HG03565 (cell line): Measurements from ENCODE around the gene WDR35.
"Not testable (repeated sequence)": the region's sequence is repeated elsewhere in the genome, so short reads cannot be mapped to it uniquely, and the experiment has no call there.

Experiments
- ATAC-seq: cut with Tn5 transposase; IDR thresholded peaks from one replicate; pipeline ENCODE4 v1.9.1; 2021; ENCODE audit warnings: mild to moderate bottlenecking, moderate library complexity; ENCODE audit not compliant: unreplicated experiment

Gene WDR35

DNA sequence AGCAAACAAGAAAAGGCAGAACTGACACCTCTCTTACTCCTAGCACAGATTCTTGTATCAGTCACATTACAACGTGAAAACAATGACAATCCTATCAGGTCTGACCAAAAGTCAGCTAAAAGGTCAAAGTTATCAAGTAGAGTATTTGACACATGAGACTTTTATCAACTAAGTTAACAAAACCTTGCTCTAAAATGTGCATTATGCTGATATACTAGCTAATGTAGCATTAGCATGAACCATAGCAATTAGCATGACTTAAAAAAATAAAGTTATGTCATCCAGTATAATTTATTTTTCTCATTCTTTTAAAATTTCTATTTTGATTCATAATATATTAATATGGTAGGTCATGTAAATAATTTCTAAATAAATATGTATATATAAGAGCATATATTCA lies 46.7 kb downstream of the WDR35 start:
- ATAC-seq, result no peak

DNA sequence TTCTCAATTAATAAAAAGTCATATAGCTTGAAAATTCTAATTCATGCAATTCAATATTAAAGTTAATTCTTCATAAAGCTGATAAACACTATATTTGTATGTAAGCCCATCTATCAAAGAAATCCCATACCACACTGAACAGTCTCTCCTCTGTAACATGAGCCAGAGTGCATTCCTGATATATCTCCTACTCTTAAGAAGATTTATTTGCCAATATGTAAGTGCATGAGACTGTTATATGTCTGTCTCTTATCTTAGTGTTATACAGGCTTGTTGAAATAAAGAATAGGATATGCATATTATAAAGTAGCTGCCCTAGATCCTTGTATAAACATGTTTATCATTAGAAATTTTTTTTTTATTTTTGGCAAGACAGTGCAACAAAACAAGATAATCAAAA lies 47.7 kb downstream of the WDR35 start:
- ATAC-seq, result no peak

DNA sequence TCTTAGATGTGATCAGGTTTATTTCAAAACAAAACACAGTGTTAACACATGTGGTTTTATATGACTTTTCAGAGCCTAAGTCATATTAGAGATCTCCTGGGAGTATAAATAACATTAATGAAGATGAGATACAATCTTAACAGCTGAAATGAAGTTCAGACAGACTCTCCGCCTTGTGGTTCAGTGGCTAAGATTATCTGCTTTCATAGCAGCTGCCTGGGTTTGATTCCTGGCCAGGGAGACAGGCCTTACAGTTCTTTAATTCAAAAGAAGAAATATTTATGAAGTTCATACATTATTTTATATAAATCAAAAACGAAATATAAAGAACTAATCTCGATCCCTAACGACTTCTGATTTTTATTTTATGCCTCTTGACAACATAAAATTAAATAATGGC lies 52.9 kb downstream of the WDR35 start:
- ATAC-seq, result no peak

DNA sequence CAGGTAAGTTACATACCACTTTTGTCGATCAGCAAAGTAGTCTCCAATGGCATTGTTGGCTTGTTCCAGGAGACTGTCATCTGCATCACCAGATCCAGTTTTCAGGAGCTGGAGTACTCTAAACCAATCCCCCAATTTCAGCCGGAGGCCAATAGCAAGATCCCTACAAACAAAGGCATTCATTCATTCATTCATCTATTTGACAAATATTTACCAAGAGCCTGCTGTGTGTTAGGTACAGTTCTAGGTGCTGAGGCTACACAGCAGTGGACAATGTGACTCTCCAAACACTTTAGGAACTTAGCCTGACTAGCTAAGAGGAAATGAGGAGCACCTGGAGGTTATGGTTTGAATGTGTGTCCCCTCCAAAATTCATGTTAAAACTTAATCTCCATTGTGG lies 53.7 kb downstream of the WDR35 start:
- ATAC-seq, result no peak

DNA sequence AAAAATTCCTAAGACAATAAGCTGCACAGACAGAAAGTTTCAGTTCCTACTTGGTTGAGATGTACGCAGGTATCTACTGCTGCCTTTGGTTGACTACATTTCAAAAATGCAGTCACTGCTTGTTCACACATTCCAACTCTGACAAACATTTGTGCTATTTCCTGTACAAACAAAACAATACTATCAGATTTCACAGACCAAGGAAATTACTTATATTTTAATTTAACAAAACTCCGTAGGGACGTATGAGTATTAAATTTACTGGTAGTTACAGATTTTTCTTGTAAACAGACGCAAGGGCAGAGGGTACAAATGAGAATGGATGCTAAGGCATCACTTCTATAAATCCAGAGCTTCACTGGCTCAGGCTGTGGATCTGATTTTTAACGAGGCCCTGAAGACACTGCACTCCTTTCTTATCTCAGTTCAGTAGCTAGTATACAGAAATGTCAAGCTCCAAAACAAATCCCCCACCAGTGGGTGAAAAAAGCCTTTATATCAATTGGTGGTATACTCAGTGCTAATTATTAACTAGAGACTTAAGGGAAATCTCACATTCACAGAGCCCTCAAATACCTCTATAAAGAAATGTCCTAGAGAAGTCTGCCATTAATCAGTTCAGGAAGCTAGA lies 56.4 kb downstream of the WDR35 start:
- no peak for ATAC-seq

DNA sequence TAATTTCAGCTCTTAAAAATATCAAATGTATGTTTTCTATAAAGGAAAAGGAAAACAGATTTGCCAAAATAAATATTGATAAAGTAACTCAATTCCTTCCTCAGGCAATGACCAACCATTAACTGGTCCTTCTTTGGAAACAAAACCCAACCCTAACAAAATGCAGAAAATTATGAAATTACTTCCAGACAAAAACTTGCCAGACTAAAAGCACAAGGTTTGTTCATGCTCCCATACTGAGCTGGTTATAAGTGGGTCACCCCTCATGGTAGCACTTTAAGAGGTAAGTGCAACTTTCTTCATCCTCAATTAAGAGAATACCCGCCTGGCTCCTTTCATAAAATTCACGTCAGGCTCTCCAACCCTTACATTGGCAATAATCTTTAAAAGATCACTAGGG lies 57.0 kb downstream of the WDR35 start:
- ATAC-seq, result no peak

DNA sequence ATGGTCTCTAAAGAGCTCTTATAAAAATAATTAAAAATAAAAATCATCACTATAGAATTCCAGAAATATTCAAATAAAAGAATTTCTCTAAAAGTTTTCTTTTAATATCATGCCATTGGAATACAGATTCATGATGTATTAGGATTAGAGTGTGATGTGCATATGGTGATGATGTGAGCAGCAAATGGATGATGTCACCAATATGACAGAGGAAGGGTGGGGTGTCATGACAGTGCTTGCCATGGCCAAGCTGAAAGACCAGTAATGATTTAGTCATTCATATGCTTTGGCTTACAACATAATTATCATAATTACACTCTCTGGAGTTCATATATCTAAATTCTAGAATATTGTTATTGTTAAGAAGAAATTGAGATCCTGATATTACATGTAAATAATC lies 60.7 kb downstream of the WDR35 start:
- no peak for ATAC-seq

DNA sequence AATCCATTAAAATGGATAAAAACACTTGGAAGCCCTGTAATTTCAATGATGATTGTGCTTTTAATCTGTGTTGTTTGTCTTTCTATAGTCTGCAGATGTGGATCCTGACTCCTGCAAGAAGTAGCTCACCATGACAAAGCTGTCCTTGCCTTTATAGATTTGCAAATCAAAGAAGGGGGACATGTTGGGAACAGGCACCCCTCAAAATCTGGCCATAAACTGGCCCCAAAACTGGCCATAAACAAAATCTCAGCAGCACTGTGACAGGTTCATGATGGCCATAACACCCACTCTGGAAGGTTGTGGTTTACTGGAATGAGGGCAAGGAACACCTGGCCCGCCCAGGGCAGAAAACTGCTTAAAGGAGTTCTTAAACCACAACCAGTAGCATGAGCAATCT lies 62.1 kb downstream of the WDR35 start:
- not testable (repeated sequence) for ATAC-seq

DNA sequence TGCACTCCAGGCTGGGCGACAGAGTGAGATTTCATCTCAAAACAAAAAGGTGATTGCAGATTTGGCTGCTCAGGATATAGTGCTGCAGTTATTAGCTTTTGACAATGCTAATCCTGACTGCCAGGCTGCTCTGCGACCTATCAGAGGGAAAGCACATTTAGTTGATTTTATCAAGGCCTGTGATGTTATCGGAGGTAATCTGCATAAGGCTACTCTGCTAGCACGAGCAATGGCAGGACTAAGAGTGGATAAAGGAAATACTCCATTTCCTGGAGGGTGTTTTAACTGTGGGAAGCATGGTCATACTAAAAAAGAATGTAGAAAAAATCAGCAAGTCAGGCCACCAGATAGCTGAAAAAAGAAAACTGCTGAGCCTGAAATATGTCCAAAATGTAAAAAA lies 65.4 kb downstream of the WDR35 start:
- not testable (repeated sequence) for ATAC-seq

DNA sequence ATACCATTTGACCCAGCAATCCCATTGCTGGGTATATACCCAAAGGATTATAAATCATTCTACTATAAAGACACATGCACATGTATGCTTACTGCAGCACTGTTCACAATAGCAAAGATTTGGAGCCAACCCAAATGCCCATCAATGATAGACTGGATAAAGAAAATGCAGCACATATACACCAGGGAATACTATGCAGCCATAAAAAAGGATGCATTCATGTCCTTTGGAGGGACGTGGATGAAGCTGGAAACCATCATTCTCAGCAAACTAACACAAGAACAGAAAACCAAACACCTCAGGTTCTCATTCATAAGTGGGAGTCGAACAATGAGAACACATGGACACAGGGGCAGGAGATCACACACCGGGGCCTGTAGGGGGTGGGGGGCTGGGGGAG lies 67.7 kb downstream of the WDR35 start:
- ATAC-seq, result not testable (repeated sequence)

DNA sequence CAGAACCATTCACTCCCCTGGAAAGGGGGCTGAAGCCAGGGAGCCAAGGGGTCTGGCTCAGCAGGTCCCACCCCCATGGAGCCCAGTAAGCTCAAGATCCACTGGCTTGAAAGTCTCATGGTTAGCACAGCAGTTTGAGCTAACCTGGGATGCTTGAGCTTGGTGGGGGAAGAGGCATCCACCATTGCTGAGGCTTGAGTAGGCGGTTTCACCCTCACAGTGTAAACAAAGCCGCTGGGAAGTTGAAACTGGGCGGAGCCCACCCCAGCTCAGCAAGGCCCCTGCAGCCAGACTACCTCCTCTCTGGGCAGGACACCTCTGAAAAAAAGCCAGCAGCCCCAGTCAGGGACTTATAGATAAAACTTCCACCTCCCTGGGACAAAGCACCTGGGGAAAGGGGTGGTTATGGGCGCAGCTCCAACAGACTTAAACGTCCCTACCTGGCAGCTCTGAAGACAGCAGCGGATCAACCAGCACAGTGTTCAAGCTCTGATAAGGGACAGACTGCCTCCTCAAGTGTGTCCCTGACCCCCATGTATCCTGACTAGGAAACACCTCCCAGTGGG lies 73.4 kb downstream of the WDR35 start:
- no peak for ATAC-seq

DNA sequence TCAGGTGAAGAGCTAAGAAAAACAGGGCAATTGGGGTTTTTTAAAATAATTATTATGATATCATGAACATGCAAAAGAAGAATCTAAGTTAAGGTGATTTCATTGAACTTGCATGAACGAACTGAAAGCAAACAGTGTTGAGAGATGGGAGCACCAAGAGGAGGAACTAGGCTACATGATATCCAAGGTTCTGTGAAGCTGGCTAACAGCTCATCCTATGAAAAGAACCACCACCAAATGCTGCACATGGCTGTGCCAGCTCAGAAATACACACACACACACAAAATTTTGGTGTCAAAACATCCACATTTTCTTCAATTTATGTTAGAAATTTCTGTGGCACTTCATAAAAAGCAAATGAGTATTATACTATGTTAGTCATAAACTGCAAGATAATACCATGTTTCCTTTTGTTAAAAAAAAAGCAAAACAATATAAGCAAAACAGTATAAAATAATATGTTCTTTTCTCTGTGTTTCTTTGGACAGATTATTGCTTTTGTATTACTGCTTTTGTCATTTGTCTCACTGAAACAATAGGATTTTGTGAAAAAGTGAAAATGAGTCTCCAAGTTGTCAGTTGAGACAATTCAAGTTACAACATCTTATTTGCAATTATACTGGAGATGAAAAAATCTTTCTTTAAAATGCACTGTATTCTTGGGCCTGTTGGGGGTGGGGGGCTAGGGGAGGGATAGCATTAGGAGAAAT lies 75.5 kb downstream of the WDR35 start:
- ATAC-seq, result no peak

DNA sequence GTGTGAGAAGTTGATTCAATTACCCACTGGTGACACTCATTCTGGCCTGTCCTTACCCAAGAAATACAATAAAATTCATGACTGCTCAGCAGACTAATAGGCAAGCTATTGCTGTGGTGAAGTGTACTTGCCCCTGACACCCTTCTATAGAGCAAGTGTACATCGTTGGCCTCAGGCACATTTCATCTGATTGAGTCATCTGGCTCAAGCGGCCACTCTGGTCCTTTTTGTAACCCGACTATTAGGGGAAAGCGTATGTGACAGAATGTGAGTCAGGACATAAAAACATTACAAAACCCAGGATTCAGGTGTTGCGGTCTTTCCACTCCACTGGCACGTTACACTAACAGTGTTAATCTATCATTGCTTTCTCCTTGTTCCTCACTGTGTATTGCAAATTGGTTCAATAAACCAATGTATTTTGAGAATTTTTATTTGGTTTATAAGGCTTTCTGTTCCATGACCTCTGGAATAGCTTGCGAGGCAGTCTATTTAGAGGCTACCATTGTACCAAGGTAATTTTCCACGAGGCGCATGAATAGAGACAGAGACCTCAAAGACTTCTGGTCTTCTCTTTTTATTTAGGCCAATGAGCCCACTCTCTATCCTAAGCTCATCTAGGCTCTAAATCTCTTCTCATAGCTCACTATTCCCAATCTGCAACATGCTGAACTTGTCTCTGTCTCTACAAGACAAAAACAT lies 77.9 kb downstream of the WDR35 start:
- ATAC-seq, result no peak

DNA sequence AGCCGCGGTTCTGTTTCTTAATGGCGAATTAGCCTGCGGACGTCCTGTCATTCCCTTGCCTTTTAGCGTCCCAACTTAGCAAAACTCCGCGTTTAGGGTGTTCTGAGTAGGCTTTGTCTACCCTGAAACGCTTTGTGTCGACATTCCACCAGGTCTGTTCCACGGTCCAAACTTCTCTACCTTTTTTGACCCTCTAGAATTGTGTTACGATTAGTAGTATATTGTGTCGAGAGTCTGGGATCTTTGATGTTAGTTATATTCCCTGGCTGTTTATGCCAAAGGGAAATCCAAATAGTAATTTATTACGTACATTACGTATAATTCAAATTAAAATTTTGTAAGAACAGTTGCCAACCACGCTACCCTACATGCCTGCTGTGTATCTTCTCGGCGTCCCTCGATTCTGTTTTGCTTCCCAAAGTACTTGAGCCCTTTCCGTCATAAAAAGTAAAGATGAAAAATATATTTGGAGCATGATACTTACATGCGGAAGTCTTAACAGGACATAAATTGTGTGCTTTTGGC lies 87.6 kb downstream of the WDR35 start:
- ATAC-seq, result no peak

DNA sequence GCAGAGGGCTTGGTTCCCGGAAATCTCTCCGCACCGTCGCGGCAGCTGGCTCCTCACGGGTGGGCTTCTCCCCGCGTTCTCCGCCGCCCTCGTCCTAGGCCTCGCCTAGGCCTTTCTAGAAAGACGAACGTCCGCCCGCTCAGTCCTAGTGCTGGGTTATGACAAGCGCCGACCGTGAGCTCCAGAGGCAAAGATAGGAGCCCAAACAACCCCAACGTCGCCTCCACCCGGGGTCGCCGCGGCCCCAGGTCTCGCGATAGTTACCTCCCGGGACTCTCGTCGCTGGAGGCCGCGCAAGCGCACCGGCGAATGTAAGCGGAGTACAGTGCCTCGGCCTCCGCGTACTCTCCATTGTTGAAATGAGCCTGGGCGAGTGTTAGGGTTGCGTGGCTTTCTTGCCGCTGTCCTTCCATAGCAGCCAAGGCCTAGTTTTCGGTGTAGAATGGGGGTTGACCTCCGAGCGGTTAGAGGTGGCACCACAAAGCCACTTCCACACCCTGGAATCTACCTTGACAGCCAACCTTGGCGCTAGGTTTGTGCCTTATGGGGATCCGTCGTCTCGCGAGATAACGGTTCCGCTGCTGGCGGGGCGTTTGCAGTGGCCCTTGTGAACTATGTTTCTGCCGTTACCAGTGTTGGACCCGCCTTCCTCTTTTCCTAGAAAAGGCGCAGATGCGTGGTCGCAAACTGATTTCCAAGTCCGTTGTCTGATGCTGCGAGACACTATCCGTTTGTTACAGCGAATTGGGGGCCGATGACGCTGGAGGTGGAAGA lies 88.3 kb downstream of the WDR35 start, which contains the start of gene TTC32:
Gene TTC32 (minus strand): TSS at position 542 of the 774 bp plus-strand sequence. CDS start 129 bp downstream, at position 413.
- ATAC-seq, result peak; percentile 80

DNA sequence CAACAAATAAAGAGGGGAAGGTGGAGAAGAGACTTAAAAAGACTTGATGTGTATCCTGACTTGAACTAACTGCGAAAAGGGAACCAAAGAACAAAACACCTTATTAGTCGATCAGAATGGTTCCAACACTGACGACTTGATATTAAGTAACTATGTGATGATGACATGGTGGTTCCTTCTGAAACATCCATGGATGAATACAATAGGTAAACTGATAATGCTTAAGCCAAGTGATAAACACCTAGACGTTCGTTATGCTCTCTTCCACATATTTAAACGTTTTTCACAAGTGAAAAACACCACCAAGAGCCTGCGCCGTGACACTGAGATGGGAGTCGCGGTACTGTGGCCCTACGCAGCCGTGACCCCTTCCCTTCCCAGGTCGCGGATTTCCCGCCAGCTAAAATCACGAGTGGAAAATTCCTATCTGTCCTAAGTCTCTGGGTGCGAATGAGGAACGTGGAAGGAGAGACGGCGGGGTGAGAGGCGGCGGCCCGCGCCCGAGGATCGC lies 88.9 kb downstream of the WDR35 start:
- ATAC-seq, result no peak

DNA sequence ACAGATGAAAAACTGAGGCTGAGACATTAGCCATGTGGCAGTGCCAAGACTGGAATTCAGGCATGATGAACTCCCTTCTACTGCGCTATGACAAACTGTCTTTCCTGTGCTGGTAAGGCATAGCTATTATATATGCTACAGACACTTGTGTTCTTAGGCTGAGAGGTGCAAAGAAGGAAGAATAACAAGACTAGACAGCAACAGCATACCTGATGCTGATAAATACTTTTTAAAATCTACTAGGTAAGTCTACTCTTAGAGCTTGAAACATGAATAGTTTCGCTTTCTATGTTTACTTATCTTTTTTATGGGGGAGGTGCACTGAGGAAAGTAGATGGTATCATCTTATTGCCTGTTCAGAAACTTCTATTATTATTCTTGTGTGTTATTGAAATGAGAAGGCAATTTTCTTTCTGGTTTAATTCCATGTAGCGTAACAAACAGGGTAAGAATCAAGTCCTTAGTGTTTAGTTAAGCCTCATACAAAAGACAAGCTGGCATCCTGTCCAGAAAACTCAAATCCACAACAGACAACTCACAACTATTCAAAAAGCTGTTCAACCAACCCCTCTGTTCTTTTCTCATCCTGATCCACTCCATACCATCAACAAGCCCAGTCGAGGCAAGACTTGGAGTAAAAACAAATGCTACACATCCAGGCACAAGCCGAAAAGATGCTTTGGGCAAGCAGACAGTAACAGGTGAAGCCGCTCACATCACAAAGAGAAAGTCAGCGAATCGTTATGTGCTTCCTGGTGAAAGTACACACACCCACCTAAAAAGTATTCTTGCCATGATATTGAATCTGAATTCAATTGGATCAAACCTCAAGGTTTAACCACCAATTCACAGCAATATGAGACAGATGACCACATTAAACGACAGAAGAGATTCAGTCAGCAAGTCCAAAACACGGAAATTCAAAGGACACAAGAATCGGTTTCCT lies 89.6 kb downstream of the WDR35 start:
- ATAC-seq, result peak; percentile 23

DNA sequence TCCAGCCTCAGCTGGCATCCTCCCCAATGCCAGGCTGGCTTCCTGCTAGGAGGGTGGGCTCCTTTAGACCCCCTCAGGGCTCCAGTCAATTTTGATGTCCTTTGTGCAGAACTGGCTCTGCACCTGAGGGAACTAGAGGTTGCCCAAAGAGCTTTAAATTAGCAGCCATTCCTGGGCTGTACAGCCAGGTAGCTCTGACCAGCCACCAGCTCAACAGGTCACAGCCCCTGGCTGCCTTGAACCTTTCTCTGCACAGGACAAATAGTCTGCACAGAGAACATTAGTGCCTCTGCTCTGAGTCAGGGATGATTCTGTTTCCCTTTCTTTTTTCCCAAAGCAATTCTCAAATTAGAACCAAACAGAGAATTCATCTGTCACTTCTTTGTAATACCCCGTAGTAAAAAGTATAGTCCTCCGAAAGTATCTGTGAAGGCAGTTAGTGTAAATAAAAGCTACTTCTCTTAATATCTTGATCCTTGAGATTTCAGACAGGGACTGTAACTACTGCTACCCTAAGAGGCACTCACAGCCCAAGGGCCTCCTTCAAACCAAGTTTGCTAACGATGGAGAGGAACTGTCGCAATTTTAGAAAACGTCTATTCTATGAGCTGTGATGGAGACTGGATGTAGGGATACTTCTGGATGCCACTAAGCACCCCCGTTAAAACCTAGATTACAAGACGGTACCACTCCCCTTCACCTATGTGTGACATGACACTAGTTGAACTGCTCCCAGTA lies 91.1 kb downstream of the WDR35 start:
- no peak for ATAC-seq
